Measurements from ENCODE around the gene HDAC3.
A peak's percentile ranks its signal among the peaks of the same experiment; 100 is the strongest.

HDAC3 gene

DNA sequence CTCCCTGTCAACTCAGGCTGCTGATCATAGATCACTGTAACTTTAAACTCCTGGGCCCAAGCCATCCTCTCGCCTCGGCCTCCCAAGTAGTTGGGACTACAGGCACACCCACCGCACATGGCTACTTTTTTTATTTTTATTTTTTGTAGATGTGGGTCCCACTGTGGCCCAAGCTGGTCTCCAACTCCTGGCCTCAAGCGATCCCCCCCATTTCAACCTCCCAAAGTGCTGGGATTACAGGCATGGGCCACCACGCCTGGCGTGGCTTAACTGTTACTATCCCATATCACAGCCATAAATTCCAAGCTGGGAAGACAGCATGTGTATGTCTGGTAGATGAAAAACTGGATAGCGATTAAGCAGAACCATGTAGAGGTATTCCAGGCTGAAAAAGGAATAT, 1.0 kb downstream of the HDAC3 start:
- H3K4me1 ChIP-seq (ENCODE audit: control insufficient read depth in 1 of 2, insufficient read depth in 2 of 2, low read length in 2 of 2) = peaks cover 16 to 34% of the 10 kb centered on the region in 2 donors
- no peak overlapping the region for H3K27ac ChIP-seq (ENCODE audit: low read depth, low read length)
- no peaks in the 10 kb centered on the region for H3K27me3 ChIP-seq (ENCODE audit: control insufficient read depth in 1 of 2, insufficient read depth in 2 of 2, low read length in 2 of 2)
- peak overlapping the region; percentile 91 to 98 for H3K4me3 ChIP-seq (ENCODE audit: low read depth in 1 of 2, low read length in 2 of 2)
- H3K9ac ChIP-seq (ENCODE audit: low read depth in 1 of 2, low read length in 2 of 2) = peak overlapping the region; percentile 85 to 91
- no peaks in the 10 kb centered on the region for H3K9me3 ChIP-seq (ENCODE audit: control insufficient read depth in 1 of 2, low read length in 2 of 2)
- peaks cover 0 to 5% of the 10 kb centered on the region in 2 donors for H3K36me3 ChIP-seq (ENCODE audit: control insufficient read depth in 1 of 2, insufficient read depth in 2 of 2, low read length in 2 of 2)

DNA sequence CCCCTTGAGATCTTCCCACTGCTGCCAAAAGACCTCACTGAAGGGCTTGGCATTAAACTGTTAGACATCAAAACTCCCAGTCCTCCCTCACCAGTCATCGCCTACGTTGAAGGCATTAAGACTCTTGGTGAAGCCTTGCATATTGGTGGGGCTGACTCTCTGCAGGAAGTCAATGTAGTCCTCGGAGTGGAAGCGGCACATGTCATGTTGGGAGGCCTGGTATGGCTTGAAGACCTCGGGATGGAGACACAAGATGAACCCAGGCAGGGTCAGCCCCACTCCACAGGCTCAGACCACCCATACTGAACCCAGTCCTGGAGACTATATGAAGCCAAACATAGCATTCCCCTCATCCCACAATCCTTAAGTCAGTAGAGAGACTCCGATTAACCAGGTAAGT, 1.9 kb downstream of the HDAC3 start:
- no peaks in the 10 kb centered on the region for H3K9me3 ChIP-seq (ENCODE audit: control insufficient read depth in 1 of 2, low read length in 2 of 2)
- no peak overlapping the region for H3K27ac ChIP-seq (ENCODE audit: low read depth, low read length)
- no peaks in the 10 kb centered on the region for H3K27me3 ChIP-seq (ENCODE audit: control insufficient read depth in 1 of 2, insufficient read depth in 2 of 2, low read length in 2 of 2)
- no peak overlapping the region for H3K4me3 ChIP-seq (ENCODE audit: low read depth in 1 of 2, low read length in 2 of 2)
- H3K36me3 ChIP-seq (ENCODE audit: control insufficient read depth in 1 of 2, insufficient read depth in 2 of 2, low read length in 2 of 2) = peaks cover under 1 to 10% of the 10 kb centered on the region in 2 donors
- no peak overlapping the region for H3K9ac ChIP-seq (ENCODE audit: low read depth in 1 of 2, low read length in 2 of 2)
- H3K4me1 ChIP-seq (ENCODE audit: control insufficient read depth in 1 of 2, insufficient read depth in 2 of 2, low read length in 2 of 2) = peaks cover 16 to 34% of the 10 kb centered on the region in 2 donors

DNA sequence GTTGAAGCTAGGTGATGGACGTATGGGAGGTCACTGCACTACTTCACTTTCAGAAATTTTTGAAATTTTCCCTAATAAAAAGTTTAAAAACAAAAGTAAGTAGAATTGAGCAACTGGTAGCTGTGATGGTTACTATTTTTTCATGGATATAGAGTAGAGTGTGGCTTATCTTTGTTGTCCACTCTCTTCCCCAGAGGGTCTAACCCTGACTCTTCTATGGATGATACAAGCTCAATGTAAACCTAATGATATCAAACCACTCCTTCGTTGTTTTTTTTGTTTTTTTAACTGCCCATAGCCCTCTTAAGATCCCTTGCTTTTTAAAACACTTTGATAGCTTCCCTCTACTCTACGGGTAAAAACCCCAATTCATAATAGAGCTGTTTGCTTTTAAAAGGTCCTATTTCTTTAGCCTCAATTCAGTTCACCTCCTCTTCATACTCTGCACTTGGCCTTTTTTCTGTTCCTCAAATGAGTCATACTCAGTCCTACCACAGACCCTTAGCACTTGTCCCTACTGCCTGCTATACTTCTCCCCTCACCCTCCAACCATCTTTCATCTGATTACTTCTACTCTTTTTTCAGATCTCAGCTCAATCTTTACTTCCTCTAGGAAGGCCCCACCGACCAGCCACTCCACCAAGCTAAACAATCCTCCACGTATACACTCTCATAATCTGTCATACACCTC, 2.6 kb downstream of the HDAC3 start:
- peaks cover 7 to 17% of the 10 kb centered on the region in 2 donors for H3K36me3 ChIP-seq (ENCODE audit: control insufficient read depth in 1 of 2, insufficient read depth in 2 of 2, low read length in 2 of 2)
- H3K27me3 ChIP-seq (ENCODE audit: control insufficient read depth in 1 of 2, insufficient read depth in 2 of 2, low read length in 2 of 2) = no peaks in the 10 kb centered on the region
- no peak overlapping the region for H3K27ac ChIP-seq (ENCODE audit: low read depth, low read length)

DNA sequence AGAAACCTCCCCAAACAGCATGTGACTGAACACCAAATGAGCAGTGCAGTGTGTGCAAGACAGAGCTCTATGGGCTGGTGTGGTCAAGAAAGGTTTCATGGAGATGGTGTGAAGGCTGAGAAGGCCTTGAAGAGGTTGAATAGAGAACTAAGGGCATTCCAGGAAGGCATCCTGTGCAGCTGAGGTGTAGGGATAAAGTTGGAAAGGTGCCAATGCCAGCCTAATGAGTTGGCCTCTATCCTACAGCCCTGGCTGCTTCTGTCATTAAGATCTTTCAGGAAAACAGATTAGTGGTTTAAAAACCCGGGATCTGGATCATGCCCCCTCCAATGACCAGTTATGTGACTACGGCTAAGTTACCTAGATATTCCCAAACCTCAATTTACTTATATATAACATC, 4.0 kb downstream of the HDAC3 start:
- no peaks in the 10 kb centered on the region for H3K27me3 ChIP-seq (ENCODE audit: control insufficient read depth in 1 of 2, insufficient read depth in 2 of 2, low read length in 2 of 2)
- no peak overlapping the region for H3K27ac ChIP-seq (ENCODE audit: low read depth, low read length)
- H3K36me3 ChIP-seq (ENCODE audit: control insufficient read depth in 1 of 2, insufficient read depth in 2 of 2, low read length in 2 of 2) = peaks cover 21 to 31% of the 10 kb centered on the region in 2 donors

More for the DNA sequence above, 2.6 kb downstream of the HDAC3 start:
- peaks cover 16 to 34% of the 10 kb centered on the region in 2 donors for H3K4me1 ChIP-seq (ENCODE audit: control insufficient read depth in 1 of 2, insufficient read depth in 2 of 2, low read length in 2 of 2)
- H3K4me3 ChIP-seq (ENCODE audit: low read depth in 1 of 2, low read length in 2 of 2) = no peak overlapping the region
- H3K9ac ChIP-seq (ENCODE audit: low read depth in 1 of 2, low read length in 2 of 2) = no peak overlapping the region
- no peaks in the 10 kb centered on the region for H3K9me3 ChIP-seq (ENCODE audit: control insufficient read depth in 1 of 2, low read length in 2 of 2)

DNA sequence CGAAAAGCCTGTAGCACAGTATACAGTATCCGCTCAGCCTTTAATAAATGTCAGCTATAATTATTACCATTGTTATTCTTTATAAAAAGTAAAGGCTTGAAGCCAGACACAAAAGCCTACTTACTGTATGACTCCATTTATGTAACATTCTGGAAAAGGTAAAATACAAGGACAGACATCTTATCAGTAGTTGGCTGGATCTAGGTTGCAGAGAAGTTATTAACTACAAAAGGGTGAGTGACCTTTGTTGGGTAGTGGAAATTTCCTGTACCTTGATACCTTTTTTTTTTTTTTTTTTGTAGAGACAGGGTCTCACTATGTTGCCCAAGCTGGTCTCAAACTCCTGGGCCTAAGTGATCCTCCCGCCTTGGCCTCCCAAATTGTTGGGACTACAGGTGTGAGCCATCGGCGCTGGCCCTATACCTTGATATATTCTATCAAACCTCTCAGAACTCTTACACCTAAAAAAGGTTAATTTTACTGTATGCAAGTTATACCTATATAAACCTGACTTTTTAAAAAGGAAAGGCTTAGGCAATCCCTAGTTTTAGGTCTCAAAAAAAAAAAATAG, 6.0 kb downstream of the HDAC3 start:
- no peak overlapping the region for H3K27ac ChIP-seq (ENCODE audit: low read depth, low read length)
- H3K36me3 ChIP-seq (ENCODE audit: control insufficient read depth in 1 of 2, insufficient read depth in 2 of 2, low read length in 2 of 2) = peaks cover 24 to 45% of the 10 kb centered on the region in 2 donors
- H3K4me3 ChIP-seq (ENCODE audit: low read depth in 1 of 2, low read length in 2 of 2) = no peak overlapping the region
- H3K9me3 ChIP-seq (ENCODE audit: control insufficient read depth in 1 of 2, low read length in 2 of 2) = no peaks in the 10 kb centered on the region
- peaks cover 11 to 12% of the 10 kb centered on the region in 2 donors for H3K4me1 ChIP-seq (ENCODE audit: control insufficient read depth in 1 of 2, insufficient read depth in 2 of 2, low read length in 2 of 2)
- H3K27me3 ChIP-seq (ENCODE audit: control insufficient read depth in 1 of 2, insufficient read depth in 2 of 2, low read length in 2 of 2) = no peaks in the 10 kb centered on the region
- H3K9ac ChIP-seq (ENCODE audit: low read depth in 1 of 2, low read length in 2 of 2) = no peak overlapping the region

More for the DNA sequence above, 4.0 kb downstream of the HDAC3 start:
- Histone ChIP-seq H3K4me3 (ENCODE audit: low read depth in 1 of 2, low read length in 2 of 2) (no peak overlapping the region), H3K9ac (ENCODE audit: low read depth in 1 of 2, low read length in 2 of 2) (no peak overlapping the region), H3K4me1 (ENCODE audit: control insufficient read depth in 1 of 2, insufficient read depth in 2 of 2, low read length in 2 of 2) (peaks cover 16 to 26% of the 10 kb centered on the region in 2 donors), H3K9me3 (ENCODE audit: control insufficient read depth in 1 of 2, low read length in 2 of 2) (no peaks in the 10 kb centered on the region)

DNA sequence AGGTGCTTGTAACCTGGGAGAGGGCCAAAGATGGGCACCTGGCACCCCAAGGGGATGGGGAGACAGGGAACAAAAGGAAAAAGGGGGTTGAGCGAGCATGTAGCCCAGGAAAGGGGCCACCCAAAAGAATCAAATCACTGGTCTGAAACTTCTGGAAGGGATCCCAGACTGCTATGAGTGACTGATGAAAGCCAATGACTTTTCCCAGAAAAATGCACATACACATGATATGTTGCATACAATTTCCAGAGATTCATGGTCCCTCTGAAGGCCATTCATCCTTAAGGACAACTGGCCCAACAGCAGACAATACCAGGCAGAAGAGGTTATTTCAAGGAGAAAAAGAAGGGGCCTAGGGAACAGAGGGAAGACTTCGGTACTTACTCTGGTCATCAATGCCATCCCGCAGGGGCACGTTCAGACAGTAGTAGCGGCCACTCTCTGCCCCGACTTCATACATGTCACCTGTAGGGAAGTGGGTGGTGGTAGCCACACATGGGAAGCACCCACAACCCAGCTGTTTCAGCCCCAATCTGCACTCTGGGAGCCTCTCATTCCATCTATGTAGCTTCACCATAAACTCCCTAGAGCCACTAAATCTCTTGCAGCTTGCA, 8.4 kb downstream of the HDAC3 start:
- Histone ChIP-seq H3K27ac (ENCODE audit: low read depth, low read length) (no peak overlapping the region), H3K36me3 (ENCODE audit: control insufficient read depth in 1 of 2, insufficient read depth in 2 of 2, low read length in 2 of 2) (peaks cover 34 to 67% of the 10 kb centered on the region in 2 donors), H3K27me3 (ENCODE audit: control insufficient read depth in 1 of 2, insufficient read depth in 2 of 2, low read length in 2 of 2) (no peaks in the 10 kb centered on the region), H3K4me1 (ENCODE audit: control insufficient read depth in 1 of 2, insufficient read depth in 2 of 2, low read length in 2 of 2) (no peaks in the 10 kb centered on the region), H3K9ac (ENCODE audit: low read depth in 1 of 2, low read length in 2 of 2) (no peak overlapping the region), H3K4me3 (ENCODE audit: low read depth in 1 of 2, low read length in 2 of 2) (no peak overlapping the region), H3K9me3 (ENCODE audit: control insufficient read depth in 1 of 2, low read length in 2 of 2) (no peaks in the 10 kb centered on the region)

DNA sequence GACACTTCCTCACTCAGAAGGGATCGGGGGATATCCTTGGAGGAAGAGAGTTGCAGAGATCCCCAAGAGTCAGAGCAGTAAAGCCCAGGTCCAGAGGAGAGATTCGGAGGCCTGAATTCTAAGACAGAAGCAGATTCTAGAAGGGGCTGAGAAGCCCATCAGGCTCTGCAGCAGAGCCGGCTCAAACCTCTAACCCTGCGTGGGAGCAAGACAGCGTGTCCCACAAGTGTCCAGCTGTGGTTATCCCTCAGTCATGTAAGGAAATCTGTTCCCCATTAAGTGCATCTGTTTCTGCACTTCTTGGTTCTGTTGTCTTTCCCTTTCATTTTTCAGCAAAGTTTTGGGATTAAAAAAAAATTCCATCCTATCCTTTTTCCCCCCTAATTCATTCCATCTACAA, 13.0 kb downstream of the HDAC3 start:
- Histone ChIP-seq H3K9ac (ENCODE audit: low read depth in 1 of 2, low read length in 2 of 2) (no peak overlapping the region), H3K27me3 (ENCODE audit: control insufficient read depth in 1 of 2, insufficient read depth in 2 of 2, low read length in 2 of 2) (no peaks in the 10 kb centered on the region), H3K27ac (ENCODE audit: low read depth, low read length) (no peak overlapping the region)

DNA sequence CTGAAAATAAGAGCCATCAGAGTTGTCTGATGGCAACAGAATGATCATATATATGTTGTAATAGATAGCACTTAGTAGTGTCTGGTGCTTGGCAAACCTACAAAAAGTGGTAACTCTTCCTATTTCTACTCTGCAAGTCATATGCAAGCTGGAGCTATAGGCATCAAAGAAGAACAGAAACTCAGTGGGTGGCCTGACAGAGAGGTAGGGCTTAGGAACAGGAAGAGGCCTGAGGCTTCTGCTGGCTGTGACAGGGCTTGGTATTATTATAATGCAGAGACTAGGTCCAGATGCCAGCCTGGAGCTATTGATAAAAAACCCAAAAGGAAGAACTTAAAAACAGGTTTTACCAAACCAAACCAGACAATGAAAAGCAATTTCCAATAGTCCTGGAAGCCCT, 13.5 kb downstream of the HDAC3 start:
- peaks cover 24 to 69% of the 10 kb centered on the region in 2 donors for H3K36me3 ChIP-seq (ENCODE audit: control insufficient read depth in 1 of 2, insufficient read depth in 2 of 2, low read length in 2 of 2)
- no peaks in the 10 kb centered on the region for H3K27me3 ChIP-seq (ENCODE audit: control insufficient read depth in 1 of 2, insufficient read depth in 2 of 2, low read length in 2 of 2)
- no peak overlapping the region for H3K9ac ChIP-seq (ENCODE audit: low read depth in 1 of 2, low read length in 2 of 2)
- H3K4me3 ChIP-seq (ENCODE audit: low read depth in 1 of 2, low read length in 2 of 2) = no peak overlapping the region
- no peak overlapping the region for H3K27ac ChIP-seq (ENCODE audit: low read depth, low read length)
- peaks cover 10% of the 10 kb centered on the region in 2 donors for H3K4me1 ChIP-seq (ENCODE audit: control insufficient read depth in 1 of 2, insufficient read depth in 2 of 2, low read length in 2 of 2)
- no peaks in the 10 kb centered on the region for H3K9me3 ChIP-seq (ENCODE audit: control insufficient read depth in 1 of 2, low read length in 2 of 2)

More for the DNA sequence above, 13.0 kb downstream of the HDAC3 start:
- peaks cover 28 to 73% of the 10 kb centered on the region in 2 donors for H3K36me3 ChIP-seq (ENCODE audit: control insufficient read depth in 1 of 2, insufficient read depth in 2 of 2, low read length in 2 of 2)
- H3K4me3 ChIP-seq (ENCODE audit: low read depth in 1 of 2, low read length in 2 of 2) = no peak overlapping the region
- H3K4me1 ChIP-seq (ENCODE audit: control insufficient read depth in 1 of 2, insufficient read depth in 2 of 2, low read length in 2 of 2) = peaks cover 10% of the 10 kb centered on the region in 2 donors
- H3K9me3 ChIP-seq (ENCODE audit: control insufficient read depth in 1 of 2, low read length in 2 of 2) = no peaks in the 10 kb centered on the region

DNA sequence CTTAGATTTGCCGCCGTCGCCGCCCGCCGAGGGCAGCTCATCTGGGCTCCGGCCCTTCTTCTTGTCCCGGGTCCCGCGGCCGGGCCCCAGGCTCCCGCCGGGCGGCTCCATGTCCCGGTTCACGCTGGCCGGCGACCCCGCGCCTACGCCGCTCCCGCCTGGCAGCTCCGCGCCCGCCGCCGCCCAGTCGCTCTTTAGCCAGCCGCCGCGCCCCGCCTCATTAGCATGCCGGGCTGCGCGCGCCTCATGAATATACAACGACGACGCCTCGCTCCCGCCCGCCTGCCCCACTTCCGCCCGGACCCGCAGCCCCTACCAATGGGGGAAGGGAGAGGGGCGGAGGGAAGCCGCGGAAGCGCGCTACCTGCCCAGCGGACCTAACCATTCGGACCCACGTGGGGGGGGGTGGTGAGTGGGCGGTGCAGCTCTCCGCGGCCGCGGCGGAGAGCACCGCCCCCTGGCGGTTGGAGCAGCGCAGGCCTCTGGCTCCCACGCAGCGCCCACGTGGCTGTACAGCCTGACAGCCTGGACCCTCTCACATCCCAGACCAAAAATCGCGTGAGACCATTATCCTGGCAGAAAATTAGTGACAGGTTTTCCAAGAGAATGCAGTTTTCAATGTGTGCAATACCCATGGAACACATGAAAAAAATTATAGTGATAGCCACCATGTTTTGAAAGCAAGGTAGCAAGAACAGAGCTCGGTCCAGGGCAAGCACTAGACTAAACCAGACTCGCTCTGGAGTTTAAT, 17.7 kb downstream of the HDAC3 start, which contains the start of gene DIAPH1:
Gene DIAPH1 (minus strand): TSS at position 197 of the 751 bp plus-strand sequence. CDS start 86 bp downstream, at position 111.
- Histone ChIP-seq H3K4me1 (ENCODE audit: control insufficient read depth in 1 of 2, insufficient read depth in 2 of 2, low read length in 2 of 2) (peaks cover 27 to 32% of the 10 kb centered on the region in 2 donors), H3K9ac (ENCODE audit: low read depth in 1 of 2, low read length in 2 of 2) (peak within 1 kb of the TSS; percentile 76 to 84), H3K27ac (ENCODE audit: low read depth, low read length) (peak within 1 kb of the TSS; percentile 87), H3K9me3 (ENCODE audit: control insufficient read depth in 1 of 2, low read length in 2 of 2) (no peaks in the 10 kb centered on the region), H3K4me3 (ENCODE audit: low read depth in 1 of 2, low read length in 2 of 2) (peak within 1 kb of the TSS; percentile 77 to 78), H3K27me3 (ENCODE audit: control insufficient read depth in 1 of 2, insufficient read depth in 2 of 2, low read length in 2 of 2) (no peaks in the 10 kb centered on the region), H3K36me3 (ENCODE audit: control insufficient read depth in 1 of 2, insufficient read depth in 2 of 2, low read length in 2 of 2) (peaks cover 5 to 38% of the 10 kb centered on the region in 2 donors)
